ENCODE measurements around the gene HOXD9.
A peak's percentile ranks its signal among the peaks of the same experiment; 100 is the strongest.

The HOXD9 gene

GRCh38 chr2:176137906-176138305, 15.4 kb downstream of the HOXD9 start:
- FAIRE-seq (no peak), DNase-seq (ENCODE audit: low spot score) (no peak)

GRCh38 chr2:176138526-176138922, 16.0 kb downstream of the HOXD9 start:
- FAIRE-seq (no peak), DNase-seq (ENCODE audit: low spot score) (no peak)

- no peak for FAIRE-seq
- no peak for DNase-seq (ENCODE audit: low spot score)
Observed at GRCh38 chr2:176138923-176139660, 16.6 kb downstream of the HOXD9 start.

GRCh38 chr2:176139661-176140512, 17.4 kb downstream of the HOXD9 start:
- FAIRE-seq (no peak), DNase-seq (ENCODE audit: low spot score) (no peak)

GRCh38 chr2:176140513-176141317, 18.2 kb downstream of the HOXD9 start:
- no peak for FAIRE-seq

GRCh38 chr2:176142281-176142680, 19.8 kb downstream of the HOXD9 start:
- no peak for FAIRE-seq
- DNase-seq (ENCODE audit: low spot score), result no peak

More at GRCh38 chr2:176140513-176141317, 18.2 kb downstream of the HOXD9 start:
- peak; percentile 47 for DNase-seq (ENCODE audit: low spot score)

- no peak for FAIRE-seq
Observed at GRCh38 chr2:176145085-176145969, 22.8 kb downstream of the HOXD9 start.

GRCh38 chr2:176146101-176146500, 23.6 kb downstream of the HOXD9 start:
- FAIRE-seq (no peak), DNase-seq (ENCODE audit: low spot score) (no peak)

More at GRCh38 chr2:176145085-176145969, 22.8 kb downstream of the HOXD9 start:
- no peak for DNase-seq (ENCODE audit: low spot score)

GRCh38 chr2:176146645-176147044, 24.1 kb downstream of the HOXD9 start:
- FAIRE-seq (no peak), DNase-seq (ENCODE audit: low spot score) (no peak)

GRCh38 chr2:176147210-176147799, 24.8 kb downstream of the HOXD9 start:
- no peak for FAIRE-seq
- no peak for DNase-seq (ENCODE audit: low spot score)

GRCh38 chr2:176147800-176148496, 25.4 kb downstream of the HOXD9 start:
- DNase-seq (ENCODE audit: low spot score) (no peak), FAIRE-seq (no peak)

- DNase-seq (ENCODE audit: low spot score) (no peak), FAIRE-seq (no peak)
Observed at GRCh38 chr2:176148751-176149421, 26.4 kb downstream of the HOXD9 start.

- no peak for DNase-seq (ENCODE audit: low spot score)
- FAIRE-seq, result no peak
Observed at GRCh38 chr2:176149481-176149938, 27.0 kb downstream of the HOXD9 start.

- FAIRE-seq (no peak), DNase-seq (ENCODE audit: low spot score) (no peak)
Observed at GRCh38 chr2:176149939-176150583, 27.5 kb downstream of the HOXD9 start.

- DNase-seq (ENCODE audit: low spot score), result no peak
- no peak for FAIRE-seq
Observed at GRCh38 chr2:176150584-176151441, 28.3 kb downstream of the HOXD9 start.

GRCh38 chr2:176151442-176152287, 29.1 kb downstream of the HOXD9 start, which contains the start of gene HOXD4:
Gene HOXD4, plus strand, starts transcription at chr2:176151550. Its CDS starts 84 bp downstream, at chr2:176151634.
- peak; percentile 45 for FAIRE-seq
- no peak for DNase-seq (ENCODE audit: low spot score)

Data from RCC 7860 (cell line).